ENCODE data around the gene OR10V1.

DNA sequence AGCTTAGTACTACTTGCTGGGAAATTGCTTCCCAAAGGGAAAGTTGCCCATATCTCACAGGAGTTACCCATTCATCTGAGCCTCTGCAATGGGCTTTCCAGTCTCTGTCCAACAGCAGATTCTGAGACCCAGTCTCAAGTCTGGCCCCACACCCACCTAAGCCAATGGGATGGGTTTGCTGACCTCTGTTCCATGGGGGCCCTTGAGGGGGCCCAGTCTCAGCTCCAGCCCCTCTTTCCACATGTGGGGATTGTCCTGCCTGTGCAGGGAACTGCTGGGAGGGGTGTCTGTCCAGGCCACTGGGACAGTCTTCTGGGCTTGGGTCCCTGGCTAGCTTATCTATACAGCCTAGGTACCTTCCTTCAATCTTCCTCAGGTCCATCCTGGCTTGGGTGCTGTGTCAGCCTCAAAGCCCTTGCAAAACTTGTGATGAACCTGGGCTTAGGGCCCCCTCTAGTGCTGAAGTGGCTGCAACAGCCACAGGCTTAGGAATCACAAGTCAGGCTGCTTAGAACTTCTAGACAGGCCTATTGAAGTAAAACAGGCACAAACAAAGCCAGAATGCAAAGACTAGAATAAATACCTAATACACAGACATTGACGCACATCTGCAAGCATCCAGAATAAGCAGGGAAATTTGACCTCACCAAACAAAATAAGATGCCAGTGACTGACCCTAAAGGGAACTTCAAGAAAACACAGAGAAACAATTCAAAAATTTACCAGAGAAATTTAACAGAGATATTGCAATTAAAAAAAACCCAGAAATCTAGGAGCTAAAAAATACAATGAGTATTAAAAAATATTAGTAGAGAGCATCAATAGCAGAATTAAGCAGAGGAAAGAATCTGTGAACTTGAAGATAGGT is 33.1 kb downstream of the OR10V1 start:
- TF ChIP-seq POLR2AphosphoS5 (IDR thresholded peaks at IDR 0.05; ENCODE audit: low read depth) (no peak), EZH2 (IDR thresholded peaks at IDR 0.05; ENCODE audit: low read depth, unreplicated experiment) (no peak), JUNB (IDR thresholded peaks at IDR 0.05; ENCODE audit: unreplicated experiment) (no peak), ZNF331 (CRISPR knock-in tag; IDR thresholded peaks at IDR 0.05; ENCODE audit: low read depth) (no peak), CREB1 (CRISPR knock-in tag; IDR thresholded peaks at IDR 0.05; ENCODE audit: low read depth) (no peak), EZH2phosphoT487 (IDR thresholded peaks at IDR 0.05; ENCODE audit: unreplicated experiment) (no peak), STAT1 (IDR thresholded peaks at IDR 0.05; ENCODE audit: unreplicated experiment) (no peak), NANOG (IDR thresholded peaks at IDR 0.05; ENCODE audit: borderline replicate concordance) (no peak), ZNF114 (CRISPR knock-in tag; IDR thresholded peaks at IDR 0.05) (no peak)
- TF ChIP-seq, protein P1, sequence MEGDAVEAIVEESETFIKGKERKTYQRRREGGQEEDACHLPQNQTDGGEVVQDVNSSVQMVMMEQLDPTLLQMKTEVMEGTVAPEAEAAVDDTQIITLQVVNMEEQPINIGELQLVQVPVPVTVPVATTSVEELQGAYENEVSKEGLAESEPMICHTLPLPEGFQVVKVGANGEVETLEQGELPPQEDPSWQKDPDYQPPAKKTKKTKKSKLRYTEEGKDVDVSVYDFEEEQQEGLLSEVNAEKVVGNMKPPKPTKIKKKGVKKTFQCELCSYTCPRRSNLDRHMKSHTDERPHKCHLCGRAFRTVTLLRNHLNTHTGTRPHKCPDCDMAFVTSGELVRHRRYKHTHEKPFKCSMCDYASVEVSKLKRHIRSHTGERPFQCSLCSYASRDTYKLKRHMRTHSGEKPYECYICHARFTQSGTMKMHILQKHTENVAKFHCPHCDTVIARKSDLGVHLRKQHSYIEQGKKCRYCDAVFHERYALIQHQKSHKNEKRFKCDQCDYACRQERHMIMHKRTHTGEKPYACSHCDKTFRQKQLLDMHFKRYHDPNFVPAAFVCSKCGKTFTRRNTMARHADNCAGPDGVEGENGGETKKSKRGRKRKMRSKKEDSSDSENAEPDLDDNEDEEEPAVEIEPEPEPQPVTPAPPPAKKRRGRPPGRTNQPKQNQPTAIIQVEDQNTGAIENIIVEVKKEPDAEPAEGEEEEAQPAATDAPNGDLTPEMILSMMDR (conservative IDR thresholded peaks at IDR 0.05; ENCODE audit: low read depth in 2 of 2), result peak; percentile 91 to 95
- TF ChIP-seq, protein P2, sequence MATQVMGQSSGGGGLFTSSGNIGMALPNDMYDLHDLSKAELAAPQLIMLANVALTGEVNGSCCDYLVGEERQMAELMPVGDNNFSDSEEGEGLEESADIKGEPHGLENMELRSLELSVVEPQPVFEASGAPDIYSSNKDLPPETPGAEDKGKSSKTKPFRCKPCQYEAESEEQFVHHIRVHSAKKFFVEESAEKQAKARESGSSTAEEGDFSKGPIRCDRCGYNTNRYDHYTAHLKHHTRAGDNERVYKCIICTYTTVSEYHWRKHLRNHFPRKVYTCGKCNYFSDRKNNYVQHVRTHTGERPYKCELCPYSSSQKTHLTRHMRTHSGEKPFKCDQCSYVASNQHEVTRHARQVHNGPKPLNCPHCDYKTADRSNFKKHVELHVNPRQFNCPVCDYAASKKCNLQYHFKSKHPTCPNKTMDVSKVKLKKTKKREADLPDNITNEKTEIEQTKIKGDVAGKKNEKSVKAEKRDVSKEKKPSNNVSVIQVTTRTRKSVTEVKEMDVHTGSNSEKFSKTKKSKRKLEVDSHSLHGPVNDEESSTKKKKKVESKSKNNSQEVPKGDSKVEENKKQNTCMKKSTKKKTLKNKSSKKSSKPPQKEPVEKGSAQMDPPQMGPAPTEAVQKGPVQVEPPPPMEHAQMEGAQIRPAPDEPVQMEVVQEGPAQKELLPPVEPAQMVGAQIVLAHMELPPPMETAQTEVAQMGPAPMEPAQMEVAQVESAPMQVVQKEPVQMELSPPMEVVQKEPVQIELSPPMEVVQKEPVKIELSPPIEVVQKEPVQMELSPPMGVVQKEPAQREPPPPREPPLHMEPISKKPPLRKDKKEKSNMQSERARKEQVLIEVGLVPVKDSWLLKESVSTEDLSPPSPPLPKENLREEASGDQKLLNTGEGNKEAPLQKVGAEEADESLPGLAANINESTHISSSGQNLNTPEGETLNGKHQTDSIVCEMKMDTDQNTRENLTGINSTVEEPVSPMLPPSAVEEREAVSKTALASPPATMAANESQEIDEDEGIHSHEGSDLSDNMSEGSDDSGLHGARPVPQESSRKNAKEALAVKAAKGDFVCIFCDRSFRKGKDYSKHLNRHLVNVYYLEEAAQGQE (IDR thresholded peaks at IDR 0.05; ENCODE audit: unreplicated experiment), result no peak
- TF ChIP-seq, protein P3, sequence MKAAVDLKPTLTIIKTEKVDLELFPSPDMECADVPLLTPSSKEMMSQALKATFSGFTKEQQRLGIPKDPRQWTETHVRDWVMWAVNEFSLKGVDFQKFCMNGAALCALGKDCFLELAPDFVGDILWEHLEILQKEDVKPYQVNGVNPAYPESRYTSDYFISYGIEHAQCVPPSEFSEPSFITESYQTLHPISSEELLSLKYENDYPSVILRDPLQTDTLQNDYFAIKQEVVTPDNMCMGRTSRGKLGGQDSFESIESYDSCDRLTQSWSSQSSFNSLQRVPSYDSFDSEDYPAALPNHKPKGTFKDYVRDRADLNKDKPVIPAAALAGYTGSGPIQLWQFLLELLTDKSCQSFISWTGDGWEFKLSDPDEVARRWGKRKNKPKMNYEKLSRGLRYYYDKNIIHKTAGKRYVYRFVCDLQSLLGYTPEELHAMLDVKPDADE (IDR thresholded peaks at IDR 0.05), result no peak
- TF ChIP-seq, protein P4, sequence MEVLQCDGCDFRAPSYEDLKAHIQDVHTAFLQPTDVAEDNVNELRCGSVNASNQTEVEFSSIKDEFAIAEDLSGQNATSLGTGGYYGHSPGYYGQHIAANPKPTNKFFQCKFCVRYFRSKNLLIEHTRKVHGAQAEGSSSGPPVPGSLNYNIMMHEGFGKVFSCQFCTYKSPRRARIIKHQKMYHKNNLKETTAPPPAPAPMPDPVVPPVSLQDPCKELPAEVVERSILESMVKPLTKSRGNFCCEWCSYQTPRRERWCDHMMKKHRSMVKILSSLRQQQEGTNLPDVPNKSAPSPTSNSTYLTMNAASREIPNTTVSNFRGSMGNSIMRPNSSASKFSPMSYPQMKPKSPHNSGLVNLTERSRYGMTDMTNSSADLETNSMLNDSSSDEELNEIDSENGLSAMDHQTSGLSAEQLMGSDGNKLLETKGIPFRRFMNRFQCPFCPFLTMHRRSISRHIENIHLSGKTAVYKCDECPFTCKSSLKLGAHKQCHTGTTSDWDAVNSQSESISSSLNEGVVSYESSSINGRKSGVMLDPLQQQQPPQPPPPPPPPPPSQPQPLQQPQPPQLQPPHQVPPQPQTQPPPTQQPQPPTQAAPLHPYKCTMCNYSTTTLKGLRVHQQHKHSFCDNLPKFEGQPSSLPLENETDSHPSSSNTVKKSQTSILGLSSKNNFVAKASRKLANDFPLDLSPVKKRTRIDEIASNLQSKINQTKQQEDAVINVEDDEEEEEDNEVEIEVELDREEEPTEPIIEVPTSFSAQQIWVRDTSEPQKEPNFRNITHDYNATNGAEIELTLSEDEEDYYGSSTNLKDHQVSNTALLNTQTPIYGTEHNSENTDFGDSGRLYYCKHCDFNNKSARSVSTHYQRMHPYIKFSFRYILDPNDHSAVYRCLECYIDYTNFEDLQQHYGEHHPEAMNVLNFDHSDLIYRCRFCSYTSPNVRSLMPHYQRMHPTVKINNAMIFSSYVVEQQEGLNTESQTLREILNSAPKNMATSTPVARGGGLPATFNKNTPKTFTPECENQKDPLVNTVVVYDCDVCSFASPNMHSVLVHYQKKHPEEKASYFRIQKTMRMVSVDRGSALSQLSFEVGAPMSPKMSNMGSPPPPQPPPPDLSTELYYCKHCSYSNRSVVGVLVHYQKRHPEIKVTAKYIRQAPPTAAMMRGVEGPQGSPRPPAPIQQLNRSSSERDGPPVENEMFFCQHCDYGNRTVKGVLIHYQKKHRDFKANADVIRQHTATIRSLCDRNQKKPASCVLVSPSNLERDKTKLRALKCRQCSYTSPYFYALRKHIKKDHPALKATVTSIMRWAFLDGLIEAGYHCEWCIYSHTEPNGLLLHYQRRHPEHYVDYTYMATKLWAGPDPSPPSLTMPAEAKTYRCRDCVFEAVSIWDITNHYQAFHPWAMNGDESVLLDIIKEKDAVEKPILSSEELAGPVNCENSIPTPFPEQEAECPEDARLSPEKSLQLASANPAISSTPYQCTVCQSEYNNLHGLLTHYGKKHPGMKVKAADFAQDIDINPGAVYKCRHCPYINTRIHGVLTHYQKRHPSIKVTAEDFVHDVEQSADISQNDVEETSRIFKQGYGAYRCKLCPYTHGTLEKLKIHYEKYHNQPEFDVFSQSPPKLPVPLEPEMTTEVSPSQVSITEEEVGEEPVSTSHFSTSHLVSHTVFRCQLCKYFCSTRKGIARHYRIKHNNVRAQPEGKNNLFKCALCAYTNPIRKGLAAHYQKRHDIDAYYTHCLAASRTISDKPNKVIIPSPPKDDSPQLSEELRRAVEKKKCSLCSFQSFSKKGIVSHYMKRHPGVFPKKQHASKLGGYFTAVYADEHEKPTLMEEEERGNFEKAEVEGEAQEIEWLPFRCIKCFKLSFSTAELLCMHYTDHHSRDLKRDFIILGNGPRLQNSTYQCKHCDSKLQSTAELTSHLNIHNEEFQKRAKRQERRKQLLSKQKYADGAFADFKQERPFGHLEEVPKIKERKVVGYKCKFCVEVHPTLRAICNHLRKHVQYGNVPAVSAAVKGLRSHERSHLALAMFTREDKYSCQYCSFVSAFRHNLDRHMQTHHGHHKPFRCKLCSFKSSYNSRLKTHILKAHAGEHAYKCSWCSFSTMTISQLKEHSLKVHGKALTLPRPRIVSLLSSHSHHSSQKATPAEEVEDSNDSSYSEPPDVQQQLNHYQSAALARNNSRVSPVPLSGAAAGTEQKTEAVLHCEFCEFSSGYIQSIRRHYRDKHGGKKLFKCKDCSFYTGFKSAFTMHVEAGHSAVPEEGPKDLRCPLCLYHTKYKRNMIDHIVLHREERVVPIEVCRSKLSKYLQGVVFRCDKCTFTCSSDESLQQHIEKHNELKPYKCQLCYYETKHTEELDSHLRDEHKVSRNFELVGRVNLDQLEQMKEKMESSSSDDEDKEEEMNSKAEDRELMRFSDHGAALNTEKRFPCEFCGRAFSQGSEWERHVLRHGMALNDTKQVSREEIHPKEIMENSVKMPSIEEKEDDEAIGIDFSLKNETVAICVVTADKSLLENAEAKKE (CRISPR knock-in tag; IDR thresholded peaks at IDR 0.05), result no peak
